Left lung (tissue), 10 donors: Measurements from ENCODE around the gene AIG1. TPM values are rescaled to one million over a fixed set of nuclear protein-coding genes. Genes with fewer than 3 reads are reported as not detected.

Source experiments
- ATAC-seq: fragments of 200-7000 bp; cut with Tn5 transposase; one replicate; pipeline ENCODE4 v1.9.1; 2020; ENCODE audit warnings: moderate library complexity
- DNase-seq, 4 donors: peaks; one replicate each; pipeline ENCODE4 v3.0.0-alpha.2; 2013 to 2020
- H3K27ac ChIP-seq, 2 donors: fragments of 200-600 bp; sonication (generic) in 1 of 2; one replicate each; pipeline versions ENCODE4 v1.5.0 to v1.8.0; 2020 to 2021
- H3K27me3 ChIP-seq, 2 donors: fragments of 200-600 bp; sonication (generic) in 1 of 2; one replicate each; pipeline versions ENCODE4 v1.5.0 to v1.8.0; 2020 to 2021
- H3K36me3 ChIP-seq, 2 donors: fragments of 200-600 bp; sonication (generic) in 1 of 2; one replicate each; pipeline versions ENCODE4 v1.5.0 to v1.8.0; 2020 to 2021
- H3K4me1 ChIP-seq, 2 donors: fragments of 200-600 bp; one replicate each; pipeline ENCODE4 v1.8.0; 2021
- H3K4me3 ChIP-seq, 2 donors: fragments of 200-600 bp; sonication (generic) in 1 of 2; one replicate each; pipeline versions ENCODE4 v1.5.0 to v1.8.0; 2020 to 2021; ENCODE audit warnings: mild to moderate bottlenecking in 1 of 2
- H3K9me3 ChIP-seq, 2 donors: fragments of 200-600 bp; sonication (generic) in 1 of 2; one replicate each; pipeline versions ENCODE4 v1.5.0 to v1.8.0; 2020 to 2021
- intact Hi-C, 2 donors: fragments of 100-400 bp; cut with DNase I; formaldehyde crosslinking; loops; one replicate each; pipeline versions ENCODE4 v1.11.2 to v1.14.2; 2022
- polyA plus RNA-seq, 6 donors: library from polyadenylated mRNA; unstranded; fragments of 120-200 nt; gene quantifications; one replicate each; pipeline ENCODE4 v1.2.1, GENCODE V29; 2013; ENCODE audit not compliant: insufficient read length in 6 of 6
- total RNA-seq, 2 donors: library from RNA; stranded (reverse); fragmentation: NEBNext Ultra II Directional; extraction: Animal tissue kit (Norgen Biotek cat#: 25700); gene quantifications; one replicate each; pipeline ENCODE4 v1.2.1, GENCODE V29; 2021
- TF ChIP-seq, protein P1 (sequence below), 2 donors: fragments of 200-600 bp; sonication (generic) in 1 of 2; IDR thresholded peaks; one replicate each; pipeline versions ENCODE4 v1.5.0 to v1.8.0; 2021; ENCODE audit warnings: antibody characterized with exemption in 2 of 2
- donor health status: DM: no; HTN: yes; CAD: no.
- donor health status: DM: no; HTN: no; CAD: no.

The AIG1 gene
- total and polyA plus RNA-seq, 8 donors = 34.7 to 45.4 (median 36.8) TPM

- Histone ChIP-seq H3K4me3 (no peak overlapping the region), H3K36me3 (no peaks in the 10 kb centered on the region), H3K4me1 (no peaks in the 10 kb centered on the region), H3K9me3 (no peaks in the 10 kb centered on the region), H3K27me3 (no peaks in the 10 kb centered on the region), H3K27ac (no peak overlapping the region)
- DNase-seq (no peak), ATAC-seq (no peak)
- intact Hi-C loops = no loop called here
- TF ChIP-seq, protein P1, sequence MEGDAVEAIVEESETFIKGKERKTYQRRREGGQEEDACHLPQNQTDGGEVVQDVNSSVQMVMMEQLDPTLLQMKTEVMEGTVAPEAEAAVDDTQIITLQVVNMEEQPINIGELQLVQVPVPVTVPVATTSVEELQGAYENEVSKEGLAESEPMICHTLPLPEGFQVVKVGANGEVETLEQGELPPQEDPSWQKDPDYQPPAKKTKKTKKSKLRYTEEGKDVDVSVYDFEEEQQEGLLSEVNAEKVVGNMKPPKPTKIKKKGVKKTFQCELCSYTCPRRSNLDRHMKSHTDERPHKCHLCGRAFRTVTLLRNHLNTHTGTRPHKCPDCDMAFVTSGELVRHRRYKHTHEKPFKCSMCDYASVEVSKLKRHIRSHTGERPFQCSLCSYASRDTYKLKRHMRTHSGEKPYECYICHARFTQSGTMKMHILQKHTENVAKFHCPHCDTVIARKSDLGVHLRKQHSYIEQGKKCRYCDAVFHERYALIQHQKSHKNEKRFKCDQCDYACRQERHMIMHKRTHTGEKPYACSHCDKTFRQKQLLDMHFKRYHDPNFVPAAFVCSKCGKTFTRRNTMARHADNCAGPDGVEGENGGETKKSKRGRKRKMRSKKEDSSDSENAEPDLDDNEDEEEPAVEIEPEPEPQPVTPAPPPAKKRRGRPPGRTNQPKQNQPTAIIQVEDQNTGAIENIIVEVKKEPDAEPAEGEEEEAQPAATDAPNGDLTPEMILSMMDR (IDR thresholded peaks at IDR 0.05) = no peak
These were observed 173.0 kb downstream of the AIG1 start for GRCh38 chr6:143233554-143234285.

DNA sequence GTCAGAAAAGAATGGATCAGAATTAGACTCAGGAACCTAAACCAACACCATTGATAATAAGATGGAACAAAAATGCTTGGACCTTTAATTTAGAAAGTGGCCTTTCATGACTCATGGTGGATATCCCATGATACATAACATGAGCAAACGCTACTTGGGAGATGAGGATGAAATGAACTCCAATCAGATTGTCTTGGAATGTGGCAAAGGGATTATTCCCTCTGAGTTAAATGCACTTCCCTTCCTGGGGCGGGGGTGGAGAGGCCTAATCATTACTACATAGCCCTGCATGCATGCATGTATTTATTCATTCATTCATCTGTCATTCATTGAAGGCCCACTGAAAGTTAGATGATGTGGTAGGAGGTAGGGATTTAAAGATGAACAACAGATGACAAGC lies 174.0 kb downstream of the AIG1 start:
- TF ChIP-seq, protein P1 (IDR thresholded peaks at IDR 0.05) = no peak
- H3K27ac ChIP-seq = no peak overlapping the region
- ATAC-seq = no peak
- no peaks in the 10 kb centered on the region for H3K4me1 ChIP-seq
- H3K4me3 ChIP-seq = no peak overlapping the region
- H3K36me3 ChIP-seq = no peaks in the 10 kb centered on the region
- H3K9me3 ChIP-seq = no peaks in the 10 kb centered on the region
- intact Hi-C loops = no loop called here
- no peak for DNase-seq
- no peaks in the 10 kb centered on the region for H3K27me3 ChIP-seq

- H3K9me3 ChIP-seq = no peaks in the 10 kb centered on the region
- no peaks in the 10 kb centered on the region for H3K36me3 ChIP-seq
- H3K27me3 ChIP-seq = no peaks in the 10 kb centered on the region
- TF ChIP-seq, protein P1 (IDR thresholded peaks at IDR 0.05) = no peak
- no peak overlapping the region for H3K27ac ChIP-seq
- ATAC-seq = no peak
- no peaks in the 10 kb centered on the region for H3K4me1 ChIP-seq
- intact Hi-C loops = no loop called here
- H3K4me3 ChIP-seq = no peak overlapping the region
- no peak for DNase-seq
These were observed 175.6 kb downstream of the AIG1 start for GRCh38 chr6:143236151-143236798.

- H3K4me3 ChIP-seq = no peak overlapping the region
- H3K27ac ChIP-seq = no peak overlapping the region
- ATAC-seq (no peak), DNase-seq (no peak)
- no peaks in the 10 kb centered on the region for H3K27me3 ChIP-seq
- H3K4me1 ChIP-seq = no peaks in the 10 kb centered on the region
- H3K9me3 ChIP-seq = no peaks in the 10 kb centered on the region
- no peaks in the 10 kb centered on the region for H3K36me3 ChIP-seq
- intact Hi-C loops = no loop called here
- TF ChIP-seq, protein P1 (IDR thresholded peaks at IDR 0.05) = no peak
These were observed 177.6 kb downstream of the AIG1 start for GRCh38 chr6:143238306-143238705.

- TF ChIP-seq, protein P1 (IDR thresholded peaks at IDR 0.05) = no peak
- DNase-seq (no peak), ATAC-seq (no peak)
- Histone ChIP-seq H3K9me3 (no peaks in the 10 kb centered on the region), H3K4me3 (no peak overlapping the region), H3K27me3 (no peaks in the 10 kb centered on the region), H3K27ac (no peak overlapping the region), H3K4me1 (no peaks in the 10 kb centered on the region), H3K36me3 (no peaks in the 10 kb centered on the region)
- intact Hi-C loops = no loop called here
These were observed 180.4 kb downstream of the AIG1 start for GRCh38 chr6:143241111-143241510.
